ENCODE measurements around the gene EPHA6. TPM values are rescaled to one million over a fixed set of nuclear protein-coding genes. Genes with fewer than 3 reads are reported as not detected.

EPHA6 gene
- total and polyA plus RNA-seq, 9 of the 15 experiments (the other 6 are each of a cell fraction or from before 2014, with no cell fraction given): not detected

DNA sequence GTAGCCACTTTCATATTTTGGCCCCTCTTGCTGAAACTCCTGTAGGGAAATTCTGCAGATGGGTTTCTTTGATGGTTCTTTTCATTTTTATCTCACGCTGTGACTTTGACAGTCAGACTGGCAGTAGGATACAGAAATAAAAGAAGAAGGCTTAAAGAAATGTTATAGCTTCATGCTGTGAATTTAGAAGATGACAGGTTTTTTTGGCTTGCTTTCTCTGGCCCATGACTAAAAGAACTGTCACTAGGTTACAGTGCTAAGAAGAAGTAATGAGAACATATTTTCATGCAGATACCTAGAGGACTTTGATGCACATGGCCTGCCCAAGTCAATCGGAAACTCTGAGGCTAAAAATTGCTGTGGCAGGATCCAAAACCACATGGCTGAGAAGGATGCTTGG is 334.5 kb downstream of the EPHA6 start:
- 0% methylated on average over 2 of the region's 2 CpGs for WGBS (ENCODE audit: insufficient coverage, low coverage, missing lambda C conversion rate)
- ATAC-seq (no peak), DNase-seq (ENCODE audit: extremely low read depth in 1 of 4, low spot score in 3 of 4) (no peak), FAIRE-seq (no peak)
- in situ Hi-C loops (cut with MboI) (no loop called here), intact Hi-C loops (cut with micrococcal nuclease) (no loop called here)
- CTCF ChIA-PET (ENCODE audit: low intra/inter-chr PET ratio): no interaction called here
- POLR2A ChIA-PET: no interaction called here
- no peak overlapping the region for H2AFZ ChIP-seq (ENCODE audit: low read depth, low read length)
- H3K4me1 ChIP-seq (replicated peaks in 1 of 2; ENCODE audit: control insufficient read depth in 2 of 2, insufficient read depth in 2 of 2, low read length in 2 of 2): no peaks in the 10 kb centered on the region
- H3K9me3 ChIP-seq (replicated peaks; ENCODE audit: control insufficient read depth, insufficient read depth, low read depth, low read length): no peaks in the 10 kb centered on the region
- no peak overlapping the region for H3K4me2 ChIP-seq (ENCODE audit: insufficient read depth, low read length)
- TF ChIP-seq RFX1 (IDR thresholded peaks at IDR 0.05) (no peak), U2AF1 (optimal IDR thresholded peaks at IDR 0.05; ENCODE audit: low read depth, low read length) (no peak), ZSCAN32 (CRISPR knock-in tag; IDR thresholded peaks at IDR 0.05) (no peak)
- no peak overlapping the region for H3K4me3 ChIP-seq
- no peaks in the 10 kb centered on the region for H4K20me1 ChIP-seq (replicated peaks; ENCODE audit: control insufficient read depth, insufficient read depth, low read length)
- H3K9me1 ChIP-seq (ENCODE audit: control insufficient read depth, insufficient read depth, low read length): no peaks in the 10 kb centered on the region
- no TSS peak for BruUV-seq (replicated peaks)
- no peak overlapping the region for H3K9ac ChIP-seq (ENCODE audit: insufficient read depth in 1 of 2, low read depth in 2 of 2, low read length in 2 of 2)
- H3K36me3 ChIP-seq (ENCODE audit: control insufficient read depth, insufficient read depth, low read length): no peaks in the 10 kb centered on the region
- H3K79me2 ChIP-seq (ENCODE audit: control insufficient read depth, insufficient read depth, low read length): no peaks in the 10 kb centered on the region
- H3K27ac ChIP-seq (ENCODE audit: extremely low read depth, low read depth, low read length): no peak overlapping the region
- no peaks in the 10 kb centered on the region for H3K27me3 ChIP-seq (ENCODE audit: control insufficient read depth in 2 of 2, insufficient read depth in 2 of 2, low read length in 2 of 2)

DNA sequence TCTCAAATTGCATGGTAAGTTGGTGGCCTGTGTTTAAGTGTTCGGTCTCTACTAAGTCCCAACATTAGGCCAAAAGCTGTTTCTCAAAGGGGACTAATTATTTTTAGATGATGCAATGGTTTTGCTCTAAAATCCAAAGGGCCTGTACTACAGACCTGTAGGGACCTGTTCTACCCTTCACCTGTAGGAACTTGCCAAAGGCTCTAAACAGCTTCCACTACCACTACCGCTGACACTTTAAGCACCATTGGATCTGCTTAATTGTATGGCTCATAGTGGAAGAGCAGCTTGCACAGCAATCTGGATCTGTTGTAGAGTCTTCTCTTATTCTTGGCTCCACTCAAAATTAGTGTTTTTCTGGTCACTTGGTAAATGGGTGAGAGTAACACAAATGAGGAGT is 346.8 kb downstream of the EPHA6 start:
- no peaks in the 10 kb centered on the region for H3K9me1 ChIP-seq (ENCODE audit: control insufficient read depth, insufficient read depth, low read length)
- no TSS peak for BruUV-seq (replicated peaks)
- no peak overlapping the region for H3K4me3 ChIP-seq
- no peaks in the 10 kb centered on the region for H3K9me3 ChIP-seq (replicated peaks; ENCODE audit: control insufficient read depth, insufficient read depth, low read depth, low read length)
- no peaks in the 10 kb centered on the region for H3K4me1 ChIP-seq (replicated peaks in 1 of 2; ENCODE audit: control insufficient read depth in 2 of 2, insufficient read depth in 2 of 2, low read length in 2 of 2)
- H3K27me3 ChIP-seq (ENCODE audit: control insufficient read depth in 2 of 2, insufficient read depth in 2 of 2, low read length in 2 of 2): no peaks in the 10 kb centered on the region
- H3K4me2 ChIP-seq (ENCODE audit: insufficient read depth, low read length): no peak overlapping the region
- no peak for ATAC-seq
- intact Hi-C loops (cut with micrococcal nuclease) (no loop called here), in situ Hi-C loops (cut with MboI) (no loop called here)
- FAIRE-seq: no peak
- CTCF ChIA-PET (ENCODE audit: low intra/inter-chr PET ratio): no interaction called here
- H3K9ac ChIP-seq (ENCODE audit: insufficient read depth in 1 of 2, low read depth in 2 of 2, low read length in 2 of 2): no peak overlapping the region
- no peak overlapping the region for H2AFZ ChIP-seq (ENCODE audit: low read depth, low read length)
- H4K20me1 ChIP-seq (replicated peaks; ENCODE audit: control insufficient read depth, insufficient read depth, low read length): no peaks in the 10 kb centered on the region
- H3K79me2 ChIP-seq (ENCODE audit: control insufficient read depth, insufficient read depth, low read length): no peaks in the 10 kb centered on the region
- TF ChIP-seq, protein P1, sequence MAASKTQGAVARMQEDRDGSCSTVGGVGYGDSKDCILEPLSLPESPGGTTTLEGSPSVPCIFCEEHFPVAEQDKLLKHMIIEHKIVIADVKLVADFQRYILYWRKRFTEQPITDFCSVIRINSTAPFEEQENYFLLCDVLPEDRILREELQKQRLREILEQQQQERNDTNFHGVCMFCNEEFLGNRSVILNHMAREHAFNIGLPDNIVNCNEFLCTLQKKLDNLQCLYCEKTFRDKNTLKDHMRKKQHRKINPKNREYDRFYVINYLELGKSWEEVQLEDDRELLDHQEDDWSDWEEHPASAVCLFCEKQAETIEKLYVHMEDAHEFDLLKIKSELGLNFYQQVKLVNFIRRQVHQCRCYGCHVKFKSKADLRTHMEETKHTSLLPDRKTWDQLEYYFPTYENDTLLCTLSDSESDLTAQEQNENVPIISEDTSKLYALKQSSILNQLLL (CRISPR knock-in tag; IDR thresholded peaks at IDR 0.05; ENCODE audit: borderline replicate concordance): no peak
- TF ChIP-seq, protein P2, sequence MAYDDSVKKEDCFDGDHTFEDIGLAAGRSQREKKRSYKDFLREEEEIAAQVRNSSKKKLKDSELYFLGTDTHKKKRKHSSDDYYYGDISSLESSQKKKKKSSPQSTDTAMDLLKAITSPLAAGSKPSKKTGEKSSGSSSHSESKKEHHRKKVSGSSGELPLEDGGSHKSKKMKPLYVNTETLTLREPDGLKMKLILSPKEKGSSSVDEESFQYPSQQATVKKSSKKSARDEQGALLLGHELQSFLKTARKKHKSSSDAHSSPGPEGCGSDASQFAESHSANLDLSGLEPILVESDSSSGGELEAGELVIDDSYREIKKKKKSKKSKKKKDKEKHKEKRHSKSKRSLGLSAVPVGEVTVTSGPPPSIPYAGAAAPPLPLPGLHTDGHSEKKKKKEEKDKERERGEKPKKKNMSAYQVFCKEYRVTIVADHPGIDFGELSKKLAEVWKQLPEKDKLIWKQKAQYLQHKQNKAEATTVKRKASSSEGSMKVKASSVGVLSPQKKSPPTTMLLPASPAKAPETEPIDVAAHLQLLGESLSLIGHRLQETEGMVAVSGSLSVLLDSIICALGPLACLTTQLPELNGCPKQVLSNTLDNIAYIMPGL (CRISPR knock-in tag; IDR thresholded peaks at IDR 0.05): no peak
- TF ChIP-seq GTF2E2 (tag; IDR thresholded peaks at IDR 0.05) (no peak), HOXB6 (CRISPR knock-in tag; IDR thresholded peaks at IDR 0.05; ENCODE audit: borderline replicate concordance) (no peak), ZNF197 (CRISPR knock-in tag; IDR thresholded peaks at IDR 0.05; ENCODE audit: low read depth) (no peak)
- no peak for DNase-seq (ENCODE audit: extremely low read depth in 1 of 4, low spot score in 3 of 4)
- POLR2A ChIA-PET: no interaction called here
- no peaks in the 10 kb centered on the region for H3K36me3 ChIP-seq (ENCODE audit: control insufficient read depth, insufficient read depth, low read length)
- H3K27ac ChIP-seq (ENCODE audit: extremely low read depth, low read depth, low read length): no peak overlapping the region
- WGBS (ENCODE audit: insufficient coverage, low coverage, missing lambda C conversion rate): 0% methylated on average over 2 of the region's 2 CpGs

Measured in K562 (cell line).